ENCODE measurements around the gene GPC3.
"Not testable (repeated sequence)": the region's sequence is repeated elsewhere in the genome, so short reads cannot be mapped to it uniquely, and the experiment has no call there.

Gene GPC3

DNA sequence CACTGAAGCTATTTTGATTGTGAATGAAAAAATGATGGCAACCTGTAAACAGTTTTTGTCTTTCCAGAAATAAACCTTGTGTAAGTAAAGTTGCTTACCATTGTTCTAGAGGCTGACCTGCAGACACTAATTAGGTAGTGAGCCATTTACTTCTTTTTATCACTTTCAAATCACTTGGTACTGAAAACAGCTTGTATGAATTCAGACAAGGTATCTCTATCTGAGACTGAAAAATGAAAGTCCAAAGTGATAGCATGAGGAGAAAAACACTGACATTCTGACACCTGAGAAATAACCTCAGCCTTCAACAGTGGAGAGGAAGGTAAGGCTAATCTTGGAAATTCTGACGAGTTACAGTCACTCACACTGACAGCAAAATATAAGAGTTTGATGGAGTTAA, 238.8 kb downstream of the GPC3 start:
- DNase-seq, result no peak

DNA sequence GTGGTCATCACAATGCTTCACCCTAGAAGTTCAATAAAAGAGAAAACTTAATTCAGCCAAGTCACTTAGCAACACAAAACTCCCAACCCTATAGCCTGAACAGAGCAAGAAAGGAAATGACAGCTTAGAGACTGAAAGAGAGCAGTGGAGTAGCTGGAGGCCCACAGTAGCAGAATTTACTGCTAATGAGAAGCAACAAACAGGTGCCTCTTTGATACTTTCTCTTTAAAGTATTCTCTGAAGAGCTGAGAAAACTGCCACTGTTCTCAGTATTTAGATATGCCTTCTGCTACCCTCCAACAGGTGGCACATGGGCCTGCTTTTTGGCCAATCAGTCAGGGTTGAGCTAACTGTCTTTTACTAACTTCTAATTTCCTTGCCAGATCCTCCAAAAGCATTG, 240.0 kb downstream of the GPC3 start:
- DNase-seq, result no peak

DNA sequence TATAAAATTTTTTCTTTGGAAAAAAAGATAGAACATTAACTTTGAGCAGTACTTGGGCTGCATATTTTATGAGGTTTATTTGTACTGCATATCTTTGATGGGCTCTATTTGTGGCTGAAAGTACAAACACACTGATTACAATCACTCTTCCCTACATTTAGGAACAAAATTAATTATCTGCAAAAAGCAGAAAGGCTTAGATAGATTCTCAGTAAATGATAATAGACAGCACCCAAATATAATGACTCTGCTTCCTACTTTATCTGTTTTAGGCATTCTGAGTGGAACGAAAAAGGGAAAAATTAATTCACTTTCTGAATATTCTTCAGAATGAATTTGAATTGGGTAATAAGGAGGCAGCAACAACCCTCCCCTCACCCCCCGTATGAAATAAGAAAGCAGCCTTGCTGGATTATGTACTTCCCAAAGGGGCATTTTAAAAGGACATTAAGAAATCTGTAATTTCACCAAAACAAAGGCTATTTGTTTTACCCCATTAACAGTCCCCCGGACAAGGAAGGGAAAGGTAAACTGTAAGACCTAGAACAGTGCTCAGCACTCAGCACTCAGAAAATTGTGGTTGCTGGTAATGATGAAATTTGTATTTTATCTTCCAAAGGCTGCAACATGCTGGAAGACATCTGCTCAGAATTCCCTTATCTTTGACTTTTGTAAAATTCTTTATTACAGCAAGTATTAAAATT, 242.6 kb downstream of the GPC3 start:
- no peak for DNase-seq

DNA sequence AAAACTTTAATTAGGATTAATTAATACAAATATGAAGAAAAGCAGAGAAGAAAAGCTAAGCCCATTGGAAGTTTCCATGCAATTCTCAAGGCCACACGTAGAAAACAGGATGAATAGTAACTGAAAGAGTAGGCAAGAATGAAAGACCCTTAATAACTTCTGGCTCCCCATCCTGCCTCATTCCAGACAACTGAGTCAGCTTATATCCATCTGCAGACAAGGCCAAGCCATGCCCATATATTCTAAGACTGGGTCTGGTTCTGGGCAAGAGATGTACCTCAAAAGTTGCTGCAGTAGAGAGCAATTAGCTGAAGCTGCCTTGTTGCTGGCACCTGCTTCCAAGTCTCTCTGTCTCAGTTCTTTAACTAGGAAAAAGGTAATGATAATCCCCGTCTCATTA, 244.1 kb downstream of the GPC3 start:
- DNase-seq, result no peak

DNA sequence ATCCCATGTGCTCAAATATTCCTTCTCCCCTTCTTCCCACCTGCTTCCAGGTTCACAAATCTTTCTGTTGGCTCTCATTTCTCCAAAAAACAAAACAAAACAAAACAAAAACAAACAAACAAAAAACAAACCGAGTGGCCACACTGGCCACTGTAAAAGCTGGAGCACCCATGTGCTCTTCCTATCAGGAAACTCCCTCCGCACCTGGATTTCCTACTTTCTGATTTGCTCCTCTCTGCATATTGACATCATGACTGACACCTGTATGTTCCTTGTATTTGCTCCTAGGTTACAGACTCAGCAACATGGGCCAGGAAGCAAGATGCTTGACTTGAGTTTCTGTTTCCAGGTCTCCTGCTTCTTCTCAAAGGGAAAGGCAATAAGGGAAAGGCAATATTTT, 258.8 kb downstream of the GPC3 start:
- no peak for DNase-seq

DNA sequence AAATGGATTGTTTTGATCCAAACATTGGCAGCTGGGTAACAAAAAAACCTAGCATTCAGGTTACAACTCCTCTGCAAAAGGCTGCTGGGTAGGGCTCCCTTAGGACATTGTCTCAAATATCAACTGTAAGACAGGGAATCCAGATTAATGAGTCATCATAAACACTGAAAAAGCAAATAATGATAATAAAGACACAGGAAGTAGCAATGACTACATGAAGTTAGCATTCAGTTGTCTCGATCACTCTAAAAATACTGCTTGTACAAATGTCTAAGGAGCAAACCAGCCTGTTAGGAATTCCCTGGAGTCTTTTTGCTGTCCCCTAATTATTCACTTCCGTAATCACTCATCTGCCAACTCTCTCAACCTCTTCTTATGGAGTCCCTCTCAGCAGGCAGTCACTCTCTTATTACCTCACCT, 259.2 kb downstream of the GPC3 start:
- DNase-seq, result no peak

DNA sequence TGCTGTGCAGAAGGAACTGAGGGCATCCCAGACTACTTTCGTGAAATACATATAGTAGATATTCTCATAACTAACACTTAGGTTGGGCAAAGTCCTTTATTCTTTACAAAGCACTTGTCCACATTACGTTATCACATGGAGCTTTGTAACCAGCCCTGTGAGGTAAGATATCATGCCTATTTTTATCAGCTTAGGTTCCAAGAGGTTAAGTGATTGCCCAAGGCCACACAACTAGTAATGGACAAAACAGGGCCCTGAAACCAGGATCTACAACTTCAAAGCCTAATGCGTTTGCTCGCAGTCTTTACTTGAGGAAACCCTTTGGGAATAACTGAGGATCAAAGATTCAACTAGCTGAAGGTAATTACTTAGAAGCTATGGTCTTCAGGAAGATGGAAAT, 261.5 kb downstream of the GPC3 start:
- no peak for DNase-seq

DNA sequence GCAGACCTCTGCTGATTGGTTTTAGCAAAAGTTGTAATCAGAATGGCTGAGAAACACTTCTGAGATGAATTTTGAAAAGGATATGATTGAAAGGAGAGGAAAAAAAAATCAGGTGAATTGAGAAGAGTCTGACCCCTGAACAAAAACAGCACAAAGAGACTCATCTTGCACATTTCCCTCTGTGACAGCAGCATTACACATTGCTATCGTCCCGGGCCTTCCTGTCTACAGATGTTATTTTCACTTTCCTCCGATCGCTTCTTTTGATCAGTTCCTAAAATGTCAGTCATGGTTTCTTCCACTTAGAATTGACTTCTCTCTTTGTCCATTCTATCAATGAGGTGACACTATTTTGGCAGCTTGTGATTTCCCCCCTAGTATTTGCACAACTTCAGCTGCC, 262.6 kb downstream of the GPC3 start:
- no peak for DNase-seq

DNA sequence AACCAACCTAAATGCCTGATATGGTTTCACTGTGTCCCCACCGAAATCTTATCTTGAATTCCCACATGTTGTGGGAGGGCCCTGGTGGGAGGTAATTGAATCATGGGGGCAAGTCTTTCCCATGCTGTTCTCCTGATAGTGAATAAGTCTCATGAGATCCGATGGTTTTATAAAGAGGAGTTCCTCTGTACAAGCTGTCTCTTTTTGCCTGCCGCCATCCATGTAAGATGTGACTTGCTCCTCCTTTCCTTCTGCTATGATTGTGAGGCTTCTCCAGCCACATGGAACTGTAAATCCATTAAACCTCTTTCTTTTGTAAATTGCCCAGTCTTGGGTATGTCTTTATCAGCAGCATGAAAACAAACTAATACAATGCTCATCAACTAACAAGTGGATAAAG, 265.1 kb downstream of the GPC3 start:
- DNase-seq, result not testable (repeated sequence)

DNA sequence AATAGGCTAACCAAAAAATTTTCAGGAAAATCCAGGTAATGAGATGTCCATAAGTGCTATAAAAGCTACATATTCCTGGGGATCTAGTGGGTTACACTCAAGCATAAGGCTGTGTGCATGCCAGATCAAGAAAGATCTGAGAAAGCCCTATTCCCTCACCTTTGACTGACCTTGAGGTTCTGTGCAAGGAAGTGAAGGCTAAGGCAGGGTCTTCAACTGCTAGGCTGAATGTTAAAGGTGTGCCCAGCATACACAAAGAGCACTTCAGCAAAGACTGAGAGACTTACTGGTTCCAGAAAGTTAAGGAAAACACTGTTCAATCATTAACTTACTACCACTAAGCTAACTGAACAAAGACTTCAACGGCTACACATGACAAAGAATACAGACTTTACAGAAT, 269.7 kb downstream of the GPC3 start:
- no peak for DNase-seq

DNA sequence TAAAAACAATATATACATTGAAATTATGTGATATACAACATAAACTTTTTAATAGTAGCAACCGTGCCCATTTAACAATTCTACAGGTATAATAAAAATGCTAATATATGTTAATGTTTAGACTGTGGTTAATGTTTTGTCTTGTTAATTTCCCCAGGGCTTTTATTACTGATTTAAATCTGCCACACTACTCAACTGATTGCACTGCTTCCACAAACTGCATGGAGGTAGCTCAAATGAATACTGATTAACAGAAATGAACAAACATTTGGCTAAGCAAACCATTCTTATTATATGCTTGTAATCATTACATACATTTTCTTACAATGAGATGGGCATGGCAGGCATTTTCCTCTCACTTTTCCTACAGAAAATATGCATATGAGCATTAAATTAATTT, 275.9 kb downstream of the GPC3 start:
- DNase-seq, result no peak

DNA sequence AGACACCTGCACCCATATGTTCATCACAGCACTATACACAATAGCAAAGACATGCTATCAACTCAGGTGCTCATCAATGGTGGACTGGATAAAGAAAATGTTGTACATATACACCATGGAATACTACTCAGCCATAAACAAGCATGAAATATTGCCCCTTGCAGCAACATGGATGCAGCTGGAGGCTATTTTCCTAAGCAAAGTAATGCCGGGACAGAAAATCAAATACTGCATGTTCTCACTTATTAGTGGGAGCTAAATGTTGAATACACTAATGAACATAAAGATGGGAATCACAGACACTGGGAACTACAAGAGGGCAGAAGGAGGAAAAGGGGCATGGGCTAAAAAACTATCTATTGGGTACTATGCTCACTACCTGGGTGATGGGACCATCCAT, 278.5 kb downstream of the GPC3 start:
- DNase-seq, result no peak

DNA sequence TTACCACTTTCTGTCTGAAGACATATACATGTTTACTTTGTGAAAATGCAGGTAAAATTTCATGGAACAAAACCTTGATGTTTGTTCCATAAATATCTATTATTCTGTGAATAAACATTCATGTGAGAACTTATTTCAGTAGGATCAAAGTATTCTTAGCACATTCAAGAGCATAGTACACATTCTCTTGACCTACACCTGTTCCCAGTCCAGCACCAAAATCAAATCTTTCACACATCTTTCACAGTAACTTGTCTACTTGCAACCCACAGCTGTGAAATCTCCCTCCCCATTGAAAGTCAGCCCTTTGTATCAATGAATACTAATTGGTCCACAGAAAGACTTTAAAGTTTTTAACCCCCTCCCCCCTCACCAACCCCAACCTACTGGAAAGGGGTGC, 283.2 kb downstream of the GPC3 start:
- DNase-seq, result no peak

DNA sequence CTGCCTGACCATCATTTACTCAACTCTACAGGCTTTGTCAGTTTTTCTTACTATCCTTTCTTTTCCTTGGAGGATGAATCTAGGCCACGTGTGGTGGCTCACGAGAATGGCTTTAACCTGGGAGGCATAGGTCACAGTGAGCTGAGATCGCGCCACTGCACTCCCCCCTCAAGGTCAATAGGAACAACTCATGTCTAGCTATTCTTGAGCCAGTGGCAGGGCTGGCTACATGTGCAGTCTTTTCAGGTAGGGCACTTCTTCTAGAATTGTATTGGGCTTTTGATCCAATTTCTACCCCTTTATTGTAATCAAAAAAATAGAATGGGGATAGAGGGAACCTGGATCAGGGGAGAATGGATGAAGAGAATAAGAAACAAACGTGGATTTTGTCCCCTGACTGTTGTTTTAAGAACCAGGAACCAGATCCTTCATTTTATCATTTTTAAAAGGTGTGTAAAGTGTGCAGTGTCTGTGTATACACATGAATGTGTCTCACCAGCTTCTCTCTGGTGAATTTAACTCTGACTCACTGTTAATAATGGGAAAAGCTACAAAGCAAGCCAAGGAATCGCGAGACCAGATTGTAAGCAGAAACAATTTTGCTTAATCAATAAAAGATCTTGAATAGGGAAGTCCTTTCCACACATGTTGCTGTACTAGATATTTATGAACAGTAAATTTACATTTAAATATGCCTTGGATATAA, 286.2 kb downstream of the GPC3 start:
- DNase-seq, result no peak

DNA sequence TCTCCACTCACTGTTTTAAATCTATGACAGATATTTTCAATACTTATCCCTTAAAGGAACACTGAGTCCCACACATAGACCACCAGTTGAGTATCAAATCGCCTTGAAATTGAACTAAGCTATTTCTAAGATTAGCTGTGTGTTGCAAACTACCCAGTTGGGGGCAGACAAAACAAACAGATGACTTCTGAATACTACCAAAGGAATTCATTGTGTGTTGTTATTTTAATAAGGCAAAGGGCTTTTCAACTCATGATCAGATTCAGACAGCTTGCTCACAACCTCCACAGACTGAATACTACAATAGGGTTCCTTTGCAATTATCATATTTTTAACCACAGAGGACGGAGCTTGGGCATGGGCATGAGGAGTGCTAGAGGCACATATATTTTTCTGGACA, 287.1 kb downstream of the GPC3 start:
- no peak for DNase-seq

DNA sequence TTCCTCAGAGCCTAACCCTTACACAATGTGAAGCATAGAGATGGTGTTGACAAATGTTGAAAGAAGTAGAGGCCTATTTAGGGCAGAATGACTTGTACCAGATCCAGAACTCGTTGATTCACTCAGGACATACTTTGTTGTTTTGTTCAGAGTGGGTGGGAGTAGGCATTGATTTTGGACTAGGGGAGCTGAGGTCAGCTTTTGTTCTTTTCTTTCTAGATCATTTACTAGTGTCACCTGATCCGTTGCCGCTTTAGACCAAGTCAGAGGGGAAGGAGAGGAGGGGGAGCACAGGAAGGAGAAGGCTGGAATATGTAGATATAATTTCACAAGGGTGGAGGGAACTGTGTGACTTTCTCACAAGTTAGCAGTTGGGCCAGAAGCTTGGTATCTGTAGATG, 287.7 kb downstream of the GPC3 start:
- no peak for DNase-seq

DNA sequence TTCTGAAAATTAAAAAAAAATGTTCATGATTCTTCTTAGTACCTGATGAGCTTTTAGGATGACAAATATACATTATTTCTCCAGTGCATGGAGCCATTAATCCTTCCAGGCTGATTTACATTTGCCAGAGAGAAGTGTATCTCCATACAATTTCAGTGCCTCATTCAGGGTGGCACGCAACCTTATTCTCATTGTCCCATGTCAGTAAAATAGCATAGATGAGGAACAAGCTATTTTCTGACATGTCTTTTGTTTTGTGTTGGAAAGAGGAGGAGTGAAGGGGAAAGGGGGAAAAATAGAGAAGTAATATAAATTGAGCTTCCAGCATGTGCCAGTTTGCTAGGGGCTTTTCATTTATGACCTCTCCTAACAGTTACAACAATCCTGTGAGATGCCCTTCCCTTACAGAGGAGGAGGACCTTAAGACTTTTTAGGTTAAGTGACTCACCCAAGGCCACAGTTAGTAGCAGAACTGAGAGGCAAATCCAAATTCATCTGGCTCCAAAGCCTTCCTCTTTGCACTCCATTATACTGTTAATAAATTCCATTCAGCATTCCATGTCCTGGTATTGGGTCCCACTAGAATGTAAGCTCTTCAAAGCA, 295.3 kb downstream of the GPC3 start:
- DNase-seq, result no peak

DNA sequence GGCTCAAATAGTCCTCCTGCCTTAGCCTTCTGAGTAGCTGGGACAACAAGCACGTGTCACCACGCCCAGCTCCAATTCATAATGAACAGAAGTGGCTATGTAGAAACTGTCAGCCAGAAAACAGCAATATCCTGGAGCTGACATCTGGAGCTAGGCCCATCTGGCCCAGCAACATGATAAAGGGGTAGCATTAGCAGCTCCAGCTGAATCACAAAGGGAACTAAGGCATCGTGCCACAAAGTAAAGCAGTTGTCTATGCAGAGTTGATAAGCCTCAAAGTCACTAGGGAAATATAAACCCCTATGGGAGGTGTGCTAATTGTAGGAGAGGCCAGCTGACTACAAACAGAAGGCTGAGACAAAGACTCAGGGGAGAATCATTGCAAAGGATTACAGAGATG, 299.6 kb downstream of the GPC3 start:
- peak; percentile 82 for DNase-seq

DNA sequence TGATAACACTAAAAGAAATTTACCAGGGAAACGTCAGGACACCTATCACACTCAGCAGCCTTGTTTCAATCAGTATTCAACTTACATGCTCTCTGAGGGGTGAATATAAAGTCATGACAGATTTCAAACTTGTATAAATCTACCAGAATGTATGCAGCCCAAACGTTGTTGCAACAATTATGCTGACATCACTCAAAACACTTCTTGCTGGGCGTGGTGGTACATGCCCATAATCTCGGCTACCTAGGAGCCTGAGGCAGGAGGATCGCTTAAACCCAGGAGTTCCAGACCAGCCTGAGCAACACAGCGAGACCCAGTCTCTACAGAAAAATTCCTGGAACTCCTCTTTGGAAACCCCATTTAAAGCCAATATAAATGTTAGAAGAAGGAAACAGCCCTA, 303.5 kb downstream of the GPC3 start:
- DNase-seq, result no peak

DNA sequence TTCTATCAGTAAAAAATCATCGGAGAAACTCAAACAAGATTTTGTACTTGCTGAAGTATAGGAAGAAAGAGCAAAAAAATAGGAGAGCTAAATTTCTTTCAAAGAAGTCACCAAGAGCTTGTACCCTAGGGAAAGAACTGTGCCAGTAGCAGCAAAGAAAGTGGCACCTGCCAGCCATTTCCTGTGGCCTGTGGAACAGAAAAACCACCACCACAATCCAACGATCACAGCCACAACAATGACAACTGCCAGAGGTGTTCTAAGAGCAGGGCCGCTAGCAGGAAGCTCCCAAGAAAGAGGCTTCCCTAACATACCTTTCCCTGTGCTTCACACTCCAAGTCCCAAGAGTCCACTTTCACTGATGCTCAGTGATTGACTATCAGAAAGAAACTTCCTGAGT, 304.0 kb downstream of the GPC3 start:
- no peak for DNase-seq

DNA sequence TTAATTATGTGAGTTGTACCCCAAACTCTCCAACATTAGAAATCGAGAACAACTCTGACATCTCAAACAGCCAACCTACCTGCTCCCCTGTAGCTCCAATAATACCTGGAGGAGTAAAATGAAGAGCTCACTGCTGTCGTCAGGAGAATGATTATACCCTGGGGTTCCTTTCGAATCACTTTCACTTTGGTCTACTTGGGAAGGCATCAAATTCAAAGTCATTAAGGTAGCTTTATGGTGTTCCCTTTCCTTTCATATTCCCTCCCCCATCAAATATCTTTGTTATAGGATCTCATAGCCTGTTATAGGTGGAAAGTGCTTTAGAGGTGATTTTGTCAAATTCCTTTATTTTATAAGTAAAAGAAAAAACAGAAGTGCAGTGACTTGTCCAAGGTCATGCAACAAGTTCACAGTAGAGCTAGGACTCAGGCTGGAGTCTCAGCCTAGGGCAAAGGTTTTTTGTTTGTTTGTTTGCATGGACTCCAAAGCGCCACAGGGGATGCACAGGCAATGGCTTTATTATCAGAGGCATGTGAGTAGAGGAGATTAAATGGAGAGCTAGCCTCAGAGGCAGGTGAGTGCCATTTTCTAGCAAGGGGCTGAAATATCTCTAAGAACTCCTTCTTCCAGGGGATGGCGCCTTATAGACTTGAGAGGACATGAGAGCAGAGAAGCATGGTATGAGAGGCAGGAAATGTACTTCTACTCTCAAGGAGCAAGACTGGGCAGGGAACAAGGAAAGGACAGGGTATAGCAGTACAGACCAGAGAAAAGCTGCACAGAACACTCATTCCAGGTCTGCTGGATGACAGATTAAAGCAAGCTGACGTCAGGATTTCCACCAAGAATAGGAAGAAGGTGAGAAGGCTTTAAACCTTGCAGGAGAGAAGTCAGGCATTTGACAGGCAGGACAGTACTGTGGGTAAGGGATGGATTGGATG, 308.0 kb downstream of the GPC3 start:
- no peak for DNase-seq

DNA sequence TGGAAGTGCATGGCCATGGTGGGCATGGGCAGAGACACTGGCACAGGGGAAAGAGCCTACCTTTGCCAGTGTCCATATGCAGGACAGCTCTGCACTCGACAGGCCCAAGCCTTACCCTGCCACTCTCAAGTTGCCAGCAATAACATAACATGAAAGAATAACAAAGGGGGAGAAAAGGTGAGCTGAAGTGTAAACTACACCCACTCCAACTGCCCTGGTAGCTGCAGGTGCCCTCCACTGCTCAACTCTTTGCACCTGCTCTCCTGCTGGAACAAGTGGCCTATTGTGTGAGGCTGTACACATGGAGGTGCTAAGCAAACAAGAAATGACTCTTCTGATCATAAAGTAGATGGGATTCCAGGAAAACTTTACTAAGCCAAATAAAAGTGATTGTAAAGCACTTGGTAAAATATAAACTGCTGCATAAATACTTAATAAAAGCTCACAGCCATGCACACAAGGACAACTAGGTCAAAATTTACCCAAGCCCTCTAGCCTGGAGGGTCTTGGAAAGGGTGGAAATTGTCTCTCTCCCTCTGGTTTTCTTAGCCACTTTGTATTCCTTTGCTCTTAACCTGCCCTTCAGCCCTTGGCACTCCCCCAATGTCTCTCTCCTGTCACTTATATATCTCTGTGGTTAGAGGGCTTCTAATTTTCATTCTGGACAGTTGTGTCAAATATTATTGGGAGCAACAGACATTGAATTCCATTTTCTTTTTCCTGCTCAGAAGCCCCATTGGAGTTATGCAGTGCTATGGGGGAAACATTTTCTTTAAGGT, 308.9 kb downstream of the GPC3 start:
- no peak for DNase-seq
